GM18868 (cell line): Measurements from ENCODE around the gene SORCS2.

ENCODE experiments used
- ATAC-seq: cut with Tn5 transposase; IDR thresholded peaks from one replicate; pipeline ENCODE4 v1.9.1; 2021; ENCODE audit warnings: mild to moderate bottlenecking, moderate library complexity; ENCODE audit not compliant: unreplicated experiment

SORCS2 gene

GRCh38 chr4:7192252-7193029, at the start of gene SORCS2:
Gene SORCS2, plus strand, starts transcription at chr4:7192538.
- ATAC-seq, result peak; percentile 65

- ATAC-seq, result no peak
Observed at GRCh38 chr4:7144374-7145290, 47.7 kb upstream of the SORCS2 start.

GRCh38 chr4:7145291-7145934, 46.9 kb upstream of the SORCS2 start:
- no peak for ATAC-seq

- no peak for ATAC-seq
Observed at GRCh38 chr4:7146059-7146785, 46.1 kb upstream of the SORCS2 start.

GRCh38 chr4:7146786-7147115, 45.6 kb upstream of the SORCS2 start:
- ATAC-seq, result no peak

GRCh38 chr4:7147261-7147660, 45.1 kb upstream of the SORCS2 start:
- no peak for ATAC-seq

GRCh38 chr4:7147661-7148310, 44.6 kb upstream of the SORCS2 start:
- ATAC-seq, result no peak

GRCh38 chr4:7148337-7148736, 44.0 kb upstream of the SORCS2 start:
- no peak for ATAC-seq

- no peak for ATAC-seq
Observed at GRCh38 chr4:7150036-7150635, 42.2 kb upstream of the SORCS2 start.

- ATAC-seq, result no peak
Observed at GRCh38 chr4:7151668-7152227, 40.6 kb upstream of the SORCS2 start.

GRCh38 chr4:7153711-7154110, 38.6 kb upstream of the SORCS2 start:
- ATAC-seq, result no peak

- no peak for ATAC-seq
Observed at GRCh38 chr4:7154351-7154981, 37.9 kb upstream of the SORCS2 start.

- ATAC-seq, result no peak
Observed at GRCh38 chr4:7155590-7156071, 36.7 kb upstream of the SORCS2 start.

GRCh38 chr4:7156328-7156727, 36.0 kb upstream of the SORCS2 start:
- no peak for ATAC-seq

- no peak for ATAC-seq
Observed at GRCh38 chr4:7156761-7157488, 35.4 kb upstream of the SORCS2 start.

GRCh38 chr4:7157666-7158065, 34.7 kb upstream of the SORCS2 start:
- ATAC-seq, result no peak

GRCh38 chr4:7158081-7158750, 34.1 kb upstream of the SORCS2 start:
- no peak for ATAC-seq

- no peak for ATAC-seq
Observed at GRCh38 chr4:7158991-7159390, 33.3 kb upstream of the SORCS2 start.
